Measurements from ENCODE around the gene CFAP77. TPM values are rescaled to one million over a fixed set of nuclear protein-coding genes. Genes with fewer than 3 reads are reported as not detected.

CFAP77 gene
- total RNA-seq, 1 donor from 2014 or later: 0.36 TPM

DNA sequence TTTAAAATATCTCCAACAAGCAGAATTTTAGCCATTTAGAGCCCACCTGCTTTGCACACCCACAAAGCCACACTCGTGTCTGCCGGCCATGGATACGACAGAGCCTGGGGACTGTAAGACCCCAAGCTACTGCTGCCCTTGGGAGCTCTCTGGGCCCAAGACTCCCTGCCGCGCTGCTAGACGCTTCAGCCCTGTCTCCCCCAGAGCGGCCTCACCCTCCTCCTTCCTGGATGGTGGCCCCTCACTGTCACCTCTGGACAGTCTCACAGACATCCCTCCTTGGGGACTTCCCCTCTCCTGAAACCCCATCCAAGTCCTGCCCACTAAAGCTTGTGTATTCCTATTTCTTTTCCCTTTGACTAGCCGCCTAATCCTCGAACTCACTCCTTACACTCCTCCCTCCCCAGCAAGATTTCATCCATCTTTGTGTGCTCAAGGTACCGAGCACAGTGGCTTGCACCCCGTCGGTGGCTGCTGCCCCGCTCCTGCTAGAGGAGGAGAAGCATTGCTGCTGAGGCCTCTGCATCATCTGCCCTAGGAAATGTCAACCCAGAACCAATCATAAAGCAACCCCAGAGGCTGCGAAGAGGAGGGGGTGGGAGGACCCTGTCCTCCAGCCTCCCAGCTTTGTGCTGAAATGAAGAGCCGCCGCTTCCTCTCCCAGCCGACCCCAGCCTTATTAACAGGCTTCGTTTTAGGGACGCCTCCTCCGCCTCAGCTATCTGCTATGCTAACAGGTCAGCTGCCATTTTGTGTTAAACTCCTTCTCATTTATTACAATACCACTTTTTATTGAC lies 71.2 kb downstream of the CFAP77 start:
- no peak overlapping the region for H3K27ac Mint-ChIP-seq (ENCODE audit: unreplicated experiment)
- H3K27me3 Mint-ChIP-seq (ENCODE audit: low read depth, unreplicated experiment): peaks cover 62% of the 10 kb centered on the region
- no peaks in the 10 kb centered on the region for H3K4me1 Mint-ChIP-seq (ENCODE audit: low read depth, unreplicated experiment)

GRCh38 chr9:132482196-132482813 lies 72.3 kb downstream of the CFAP77 start:
- TF ChIP-seq EZH2 (IDR thresholded peaks at IDR 0.05; ENCODE audit: insufficient read depth, low read length) (no peak), CTCF (IDR thresholded peaks at IDR 0.05; ENCODE audit: insufficient read depth, low read depth, low read length) (no peak)
- Histone ChIP-seq H3K27ac (ENCODE audit: low read depth, low read length) (no peak overlapping the region), H3K4me2 (ENCODE audit: low read length) (no peak overlapping the region), H2AFZ (ENCODE audit: low read depth, low read length) (no peak overlapping the region), H3K79me2 (ENCODE audit: insufficient read depth, low read length) (no peaks in the 10 kb centered on the region), H3K4me3 (ENCODE audit: insufficient read depth, low read depth, low read length) (no peak overlapping the region), H3K4me1 (ENCODE audit: insufficient read depth, low read length) (no peaks in the 10 kb centered on the region), H3K9ac (ENCODE audit: low read length) (no peak overlapping the region), H3K27me3 (ENCODE audit: insufficient read depth, low read length) (peaks cover 39% of the 10 kb centered on the region), H3K9me3 (ENCODE audit: insufficient read depth, low read depth, low read length) (no peaks in the 10 kb centered on the region), H3K36me3 (ENCODE audit: insufficient read depth, low read length) (no peaks in the 10 kb centered on the region), H4K20me1 (ENCODE audit: insufficient read depth, low read length) (no peaks in the 10 kb centered on the region)
- no peak overlapping the region for H3K27ac Mint-ChIP-seq (ENCODE audit: unreplicated experiment)
- FAIRE-seq: no peak
- no peak overlapping the region for H3K4me3 Mint-ChIP-seq (ENCODE audit: unreplicated experiment)
- no peaks in the 10 kb centered on the region for H3K4me1 Mint-ChIP-seq (ENCODE audit: low read depth, unreplicated experiment)
- H3K9me3 Mint-ChIP-seq (ENCODE audit: unreplicated experiment): no peaks in the 10 kb centered on the region
- peaks cover 58% of the 10 kb centered on the region for H3K27me3 Mint-ChIP-seq (ENCODE audit: low read depth, unreplicated experiment)
- no peak for DNase-seq (ENCODE audit: low read depth)
- H3K36me3 Mint-ChIP-seq (ENCODE audit: low read depth, unreplicated experiment): no peaks in the 10 kb centered on the region

More for the DNA sequence above, 71.2 kb downstream of the CFAP77 start:
- Histone ChIP-seq H3K27me3 (ENCODE audit: insufficient read depth, low read length) (peaks cover 29% of the 10 kb centered on the region), H3K27ac (ENCODE audit: low read depth, low read length) (no peak overlapping the region), H2AFZ (ENCODE audit: low read depth, low read length) (no peak overlapping the region), H3K9ac (ENCODE audit: low read length) (no peak overlapping the region), H3K79me2 (ENCODE audit: insufficient read depth, low read length) (no peaks in the 10 kb centered on the region), H3K9me3 (ENCODE audit: insufficient read depth, low read depth, low read length) (no peaks in the 10 kb centered on the region), H3K36me3 (ENCODE audit: insufficient read depth, low read length) (no peaks in the 10 kb centered on the region), H3K4me2 (ENCODE audit: low read length) (no peak overlapping the region), H4K20me1 (ENCODE audit: insufficient read depth, low read length) (no peaks in the 10 kb centered on the region), H3K4me3 (ENCODE audit: insufficient read depth, low read depth, low read length) (no peak overlapping the region), H3K4me1 (ENCODE audit: insufficient read depth, low read length) (no peaks in the 10 kb centered on the region)
- FAIRE-seq (no peak), DNase-seq (ENCODE audit: low read depth) (no peak)
- TF ChIP-seq EZH2 (IDR thresholded peaks at IDR 0.05; ENCODE audit: insufficient read depth, low read length) (no peak), CTCF (IDR thresholded peaks at IDR 0.05; ENCODE audit: insufficient read depth, low read depth, low read length) (no peak)
- peaks cover 2% of the 10 kb centered on the region for H3K36me3 Mint-ChIP-seq (ENCODE audit: low read depth, unreplicated experiment)
- H3K4me3 Mint-ChIP-seq (ENCODE audit: unreplicated experiment): no peak overlapping the region
- H3K9me3 Mint-ChIP-seq (ENCODE audit: unreplicated experiment): peaks cover 3% of the 10 kb centered on the region

DNA sequence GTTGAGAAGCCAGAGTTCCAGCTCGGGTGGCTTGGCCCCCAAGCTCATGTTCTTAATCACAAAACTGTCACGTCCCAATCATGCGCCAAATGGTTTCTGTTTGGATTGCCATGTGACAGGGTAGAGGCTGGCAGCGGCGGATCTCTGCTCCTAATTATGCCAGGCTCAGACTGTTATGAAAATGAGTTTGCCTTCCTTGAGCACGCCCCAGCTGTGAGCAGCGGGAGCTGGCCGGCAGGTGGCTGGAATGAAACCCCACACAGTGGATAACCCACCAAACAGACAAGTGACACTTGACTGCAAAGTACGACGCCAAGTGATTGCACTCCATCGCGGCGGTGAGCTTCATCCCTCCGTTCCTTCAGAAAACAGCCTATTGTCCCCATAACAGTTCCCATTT lies 75.4 kb downstream of the CFAP77 start:
- Histone ChIP-seq H3K9me3 (ENCODE audit: insufficient read depth, low read depth, low read length) (no peaks in the 10 kb centered on the region), H3K27ac (ENCODE audit: low read depth, low read length) (no peak overlapping the region), H3K36me3 (ENCODE audit: insufficient read depth, low read length) (no peaks in the 10 kb centered on the region), H3K9ac (ENCODE audit: low read length) (no peak overlapping the region), H3K4me2 (ENCODE audit: low read length) (no peak overlapping the region), H3K27me3 (ENCODE audit: insufficient read depth, low read length) (peaks cover 50% of the 10 kb centered on the region), H4K20me1 (ENCODE audit: insufficient read depth, low read length) (no peaks in the 10 kb centered on the region), H3K4me3 (ENCODE audit: insufficient read depth, low read depth, low read length) (no peak overlapping the region), H2AFZ (ENCODE audit: low read depth, low read length) (no peak overlapping the region), H3K79me2 (ENCODE audit: insufficient read depth, low read length) (no peaks in the 10 kb centered on the region), H3K4me1 (ENCODE audit: insufficient read depth, low read length) (no peaks in the 10 kb centered on the region)
- H3K4me3 Mint-ChIP-seq (ENCODE audit: unreplicated experiment): no peak overlapping the region
- no peaks in the 10 kb centered on the region for H3K36me3 Mint-ChIP-seq (ENCODE audit: low read depth, unreplicated experiment)
- no peak for DNase-seq (ENCODE audit: low read depth)
- no peaks in the 10 kb centered on the region for H3K9me3 Mint-ChIP-seq (ENCODE audit: unreplicated experiment)
- TF ChIP-seq EZH2 (IDR thresholded peaks at IDR 0.05; ENCODE audit: insufficient read depth, low read length) (no peak), CTCF (IDR thresholded peaks at IDR 0.05; ENCODE audit: insufficient read depth, low read depth, low read length) (no peak)
- H3K27me3 Mint-ChIP-seq (ENCODE audit: low read depth, unreplicated experiment): peaks cover 56% of the 10 kb centered on the region
- no peak overlapping the region for H3K27ac Mint-ChIP-seq (ENCODE audit: unreplicated experiment)
- FAIRE-seq: no peak
- no peaks in the 10 kb centered on the region for H3K4me1 Mint-ChIP-seq (ENCODE audit: low read depth, unreplicated experiment)
